GM21526 (cell line): ENCODE measurements around the gene CAMTA1.

Experiments
- ATAC-seq: cut with Tn5 transposase; IDR thresholded peaks from one replicate; pipeline ENCODE4 v1.9.1; 2021; ENCODE audit warnings: moderate library complexity; ENCODE audit not compliant: unreplicated experiment, low FRiP score

The CAMTA1 gene

GRCh38 chr1:7468248-7468647 lies 683.0 kb downstream of the CAMTA1 start:
- no peak for ATAC-seq

- ATAC-seq: no peak
Observed at GRCh38 chr1:7469255-7469938, 684.1 kb downstream of the CAMTA1 start.

GRCh38 chr1:7470904-7471638 lies 685.8 kb downstream of the CAMTA1 start:
- no peak for ATAC-seq

- no peak for ATAC-seq
Observed at GRCh38 chr1:7471836-7472235, 686.6 kb downstream of the CAMTA1 start.

GRCh38 chr1:7473223-7474142 lies 688.2 kb downstream of the CAMTA1 start:
- ATAC-seq: no peak

GRCh38 chr1:7474143-7474490 lies 688.9 kb downstream of the CAMTA1 start:
- no peak for ATAC-seq

- ATAC-seq: no peak
Observed at GRCh38 chr1:7474786-7475502, 689.7 kb downstream of the CAMTA1 start.

GRCh38 chr1:7475691-7476090 lies 690.4 kb downstream of the CAMTA1 start:
- ATAC-seq: no peak

GRCh38 chr1:7476402-7476801 lies 691.1 kb downstream of the CAMTA1 start:
- no peak for ATAC-seq

- ATAC-seq: no peak
Observed at GRCh38 chr1:7476861-7477547, 691.8 kb downstream of the CAMTA1 start.

GRCh38 chr1:7477593-7477992 lies 692.3 kb downstream of the CAMTA1 start:
- ATAC-seq: no peak

- no peak for ATAC-seq
Observed at GRCh38 chr1:7478142-7478790, 693.0 kb downstream of the CAMTA1 start.

- no peak for ATAC-seq
Observed at GRCh38 chr1:7478809-7479499, 693.7 kb downstream of the CAMTA1 start.

- no peak for ATAC-seq
Observed at GRCh38 chr1:7479571-7479970, 694.3 kb downstream of the CAMTA1 start.

GRCh38 chr1:7481194-7481593 lies 695.9 kb downstream of the CAMTA1 start:
- no peak for ATAC-seq

GRCh38 chr1:7482077-7482476 lies 696.8 kb downstream of the CAMTA1 start:
- no peak for ATAC-seq

- no peak for ATAC-seq
Observed at GRCh38 chr1:7482772-7483495, 697.7 kb downstream of the CAMTA1 start.

GRCh38 chr1:7483634-7484383 lies 698.6 kb downstream of the CAMTA1 start:
- no peak for ATAC-seq
